ENCODE results near the gene B4GALNT4. TPM values are rescaled to one million over a fixed set of nuclear protein-coding genes. Genes with fewer than 3 reads are reported as not detected.
"Not testable (repeated sequence)": the region's sequence is repeated elsewhere in the genome, so short reads cannot be mapped to it uniquely, and the experiment has no call there.

Gene B4GALNT4
- total RNA-seq, 2 donors from 2014 or later: 0.50 TPM; not detected in 1

DNA sequence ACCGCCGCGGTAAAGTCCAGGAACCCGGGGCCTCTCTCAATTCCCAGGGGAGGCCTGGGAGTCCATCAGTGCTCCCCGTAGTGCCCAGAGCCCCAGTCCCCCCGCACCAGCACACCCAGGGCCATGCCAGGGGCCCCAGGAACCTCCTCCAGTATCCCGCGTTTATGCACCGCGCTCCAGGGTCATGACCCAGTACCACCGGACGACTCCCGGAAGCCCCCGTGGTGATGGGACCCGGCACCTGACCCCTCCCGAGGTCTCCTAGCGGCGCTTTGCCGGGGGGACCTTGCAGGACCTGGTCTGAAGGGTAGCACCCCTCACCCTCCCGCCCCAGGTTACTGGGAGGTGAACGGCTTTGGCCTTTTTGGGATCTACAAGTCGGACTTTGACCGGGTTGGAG is 11.2 kb downstream of the B4GALNT4 start:
- no peak for ATAC-seq
- Mint-ChIP-seq H3K27ac (no peak overlapping the region), H3K36me3 (no peaks in the 10 kb centered on the region), H3K4me3 (no peak overlapping the region), H3K27me3 (peaks cover 0 to 16% of the 10 kb centered on the region in 2 donors), H3K9me3 (no peaks in the 10 kb centered on the region), H3K4me1 (ENCODE audit: low read depth in 2 of 2) (peaks cover 0 to 4% of the 10 kb centered on the region in 2 donors)
- no peak for DNase-seq (ENCODE audit: low spot score)

- Mint-ChIP-seq H3K27ac (no peak overlapping the region), H3K4me1 (ENCODE audit: low read depth in 2 of 2) (peaks cover 0 to 4% of the 10 kb centered on the region in 2 donors), H3K9me3 (no peaks in the 10 kb centered on the region), H3K4me3 (no peak overlapping the region), H3K36me3 (no peaks in the 10 kb centered on the region), H3K27me3 (peaks cover 0 to 16% of the 10 kb centered on the region in 2 donors)
- no peak for ATAC-seq
- DNase-seq (ENCODE audit: low spot score): no peak
Observed at GRCh38 chr11:380996-381395, 11.7 kb downstream of the B4GALNT4 start.

DNA sequence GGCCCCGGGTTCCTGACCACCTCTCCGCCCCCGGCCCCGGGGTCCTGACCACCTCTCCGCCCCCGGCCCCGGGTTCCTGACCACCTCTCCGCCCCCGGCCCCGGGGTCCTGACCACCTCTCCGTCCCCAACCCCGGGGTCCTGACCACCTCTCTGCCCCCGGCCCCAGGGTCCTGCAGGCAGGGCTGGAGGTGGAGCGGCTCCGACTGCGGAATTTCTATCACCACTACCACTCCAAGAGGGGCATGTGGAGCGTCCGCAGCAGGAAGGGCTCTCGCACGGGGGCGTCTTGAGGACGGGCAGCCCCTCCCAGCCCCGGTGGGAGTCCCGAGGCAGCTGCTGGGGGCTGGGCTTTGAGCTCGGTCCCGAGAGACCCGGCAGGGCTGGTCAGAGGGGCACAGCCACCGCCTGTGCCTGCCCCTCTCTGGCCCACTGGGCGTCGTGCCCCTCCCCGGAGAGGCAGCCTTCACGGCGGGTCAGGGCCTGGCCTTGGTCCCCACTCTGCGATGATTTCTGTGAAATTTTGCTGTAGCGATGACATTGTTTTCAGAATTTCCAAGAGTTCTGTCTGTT is 12.3 kb downstream of the B4GALNT4 start:
- no peak for DNase-seq (ENCODE audit: low spot score)
- Mint-ChIP-seq H3K4me1 (ENCODE audit: low read depth in 2 of 2) (peaks cover 0 to 4% of the 10 kb centered on the region in 2 donors), H3K4me3 (no peak overlapping the region), H3K27ac (no peak overlapping the region), H3K27me3 (peaks cover 0 to 16% of the 10 kb centered on the region in 2 donors), H3K36me3 (no peaks in the 10 kb centered on the region), H3K9me3 (no peaks in the 10 kb centered on the region)
- ATAC-seq: no peak

DNA sequence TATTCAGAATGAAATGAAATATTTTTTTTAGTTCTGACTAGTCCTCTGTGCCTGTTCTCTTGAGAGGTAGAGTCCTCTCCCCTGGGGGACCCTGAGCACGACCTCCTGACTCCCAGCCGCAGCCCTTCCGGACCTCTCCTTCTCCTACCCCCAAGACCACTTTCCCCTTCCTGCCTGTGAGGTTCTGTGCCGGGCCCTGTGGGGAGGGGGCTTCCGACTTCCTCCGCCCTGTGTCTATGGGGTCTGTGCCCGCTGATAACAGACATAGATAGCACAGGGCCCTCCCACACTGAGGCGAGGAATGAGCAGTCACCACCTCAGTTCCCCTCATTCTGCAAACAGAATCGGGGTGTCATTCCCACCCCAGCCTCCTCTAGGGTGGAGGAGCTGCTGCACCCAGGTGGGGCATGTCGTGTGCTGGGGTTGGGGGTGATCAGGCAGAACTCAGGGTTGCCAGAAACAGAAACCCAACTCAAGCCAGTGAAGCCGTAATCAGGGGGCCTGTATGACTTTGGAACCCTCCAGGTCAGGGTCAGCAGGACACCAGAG is 12.9 kb downstream of the B4GALNT4 start:
- no peak for DNase-seq (ENCODE audit: low spot score)
- peaks cover 5 to 6% of the 10 kb centered on the region in 2 donors for H3K4me1 Mint-ChIP-seq (ENCODE audit: low read depth in 2 of 2)
- no peak overlapping the region for H3K27ac Mint-ChIP-seq
- no peak for ATAC-seq
- H3K36me3 Mint-ChIP-seq: peaks cover 3% of the 10 kb centered on the region
- no peak overlapping the region for H3K4me3 Mint-ChIP-seq
- H3K9me3 Mint-ChIP-seq: peaks cover 2% of the 10 kb centered on the region
- peaks cover 0 to 16% of the 10 kb centered on the region in 2 donors for H3K27me3 Mint-ChIP-seq

DNA sequence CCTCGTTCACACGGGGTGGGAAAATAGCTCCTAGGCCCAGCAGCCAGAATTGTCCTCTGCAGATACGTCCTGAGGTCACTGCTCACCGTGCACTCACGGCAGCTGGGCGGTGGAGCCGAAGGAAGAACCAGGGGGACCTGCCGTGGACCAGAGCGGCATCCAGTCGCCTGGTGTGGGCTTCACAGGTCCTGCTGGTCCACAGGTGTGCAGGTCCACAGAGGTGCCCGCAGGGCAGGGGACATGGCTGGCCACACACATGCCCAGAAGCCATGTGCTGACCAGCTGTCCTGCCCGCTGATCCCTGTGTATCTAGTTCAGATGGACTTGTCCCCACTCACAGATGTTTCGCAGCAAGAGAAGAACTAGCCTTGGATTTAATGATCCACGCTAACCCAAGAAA is 14.1 kb downstream of the B4GALNT4 start:
- peaks cover 0 to 8% of the 10 kb centered on the region in 2 donors for H3K27me3 Mint-ChIP-seq
- H3K27ac Mint-ChIP-seq: peak overlapping the region; percentile 15 to 35
- peaks cover 6% of the 10 kb centered on the region for H3K36me3 Mint-ChIP-seq
- no peak overlapping the region for H3K4me3 Mint-ChIP-seq
- no peak for DNase-seq (ENCODE audit: low spot score)
- peaks cover 3% of the 10 kb centered on the region for H3K9me3 Mint-ChIP-seq
- peaks cover 17% of the 10 kb centered on the region in 2 donors for H3K4me1 Mint-ChIP-seq (ENCODE audit: low read depth in 2 of 2)
- ATAC-seq: no peak

DNA sequence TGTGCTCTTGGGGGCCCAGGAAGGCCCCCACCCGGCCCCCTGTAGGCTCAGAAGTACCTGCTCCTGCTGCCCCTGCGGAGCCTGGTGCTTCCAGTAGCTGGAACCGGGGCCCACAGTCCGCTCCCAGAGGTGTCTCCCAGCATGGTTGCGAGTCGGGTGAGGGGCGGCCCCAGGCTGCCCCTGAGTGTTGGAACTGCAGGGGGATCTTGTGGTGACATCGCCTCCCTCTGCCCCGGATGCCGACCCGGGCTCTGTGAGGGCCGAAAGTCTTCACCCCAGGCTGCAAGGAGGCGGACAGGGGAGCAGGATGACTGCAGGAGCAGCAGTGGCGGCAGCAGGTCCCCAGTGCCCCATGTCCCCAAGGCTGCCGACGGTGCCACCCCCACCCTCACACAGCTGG is 15.2 kb downstream of the B4GALNT4 start:
- H3K27ac Mint-ChIP-seq: no peak overlapping the region
- peaks cover 3% of the 10 kb centered on the region for H3K9me3 Mint-ChIP-seq
- DNase-seq (ENCODE audit: low spot score) (no peak), ATAC-seq (no peak)
- peaks cover 0 to 5% of the 10 kb centered on the region in 2 donors for H3K27me3 Mint-ChIP-seq
- no peak overlapping the region for H3K4me3 Mint-ChIP-seq
- peaks cover 17% of the 10 kb centered on the region in 2 donors for H3K4me1 Mint-ChIP-seq (ENCODE audit: low read depth in 2 of 2)
- peaks cover 6% of the 10 kb centered on the region for H3K36me3 Mint-ChIP-seq

- Mint-ChIP-seq H3K4me3 (no peak overlapping the region), H3K27ac (no peak overlapping the region), H3K9me3 (peaks cover 3% of the 10 kb centered on the region), H3K27me3 (peaks cover 0 to 5% of the 10 kb centered on the region in 2 donors), H3K36me3 (peaks cover 6% of the 10 kb centered on the region), H3K4me1 (ENCODE audit: low read depth in 2 of 2) (peaks cover 17% of the 10 kb centered on the region in 2 donors)
- no peak for DNase-seq (ENCODE audit: low spot score)
- no peak for ATAC-seq
Observed at GRCh38 chr11:385594-386351, 16.5 kb downstream of the B4GALNT4 start.

- Mint-ChIP-seq H3K36me3 (peaks cover 6% of the 10 kb centered on the region), H3K27me3 (peaks cover 0 to 5% of the 10 kb centered on the region in 2 donors), H3K4me1 (ENCODE audit: low read depth in 2 of 2) (peaks cover 17% of the 10 kb centered on the region in 2 donors), H3K9me3 (peaks cover 3% of the 10 kb centered on the region), H3K27ac (no peak overlapping the region), H3K4me3 (no peak overlapping the region)
- DNase-seq (ENCODE audit: low spot score): no peak
- no peak for ATAC-seq
Observed at GRCh38 chr11:386483-386882, 17.2 kb downstream of the B4GALNT4 start.

DNA sequence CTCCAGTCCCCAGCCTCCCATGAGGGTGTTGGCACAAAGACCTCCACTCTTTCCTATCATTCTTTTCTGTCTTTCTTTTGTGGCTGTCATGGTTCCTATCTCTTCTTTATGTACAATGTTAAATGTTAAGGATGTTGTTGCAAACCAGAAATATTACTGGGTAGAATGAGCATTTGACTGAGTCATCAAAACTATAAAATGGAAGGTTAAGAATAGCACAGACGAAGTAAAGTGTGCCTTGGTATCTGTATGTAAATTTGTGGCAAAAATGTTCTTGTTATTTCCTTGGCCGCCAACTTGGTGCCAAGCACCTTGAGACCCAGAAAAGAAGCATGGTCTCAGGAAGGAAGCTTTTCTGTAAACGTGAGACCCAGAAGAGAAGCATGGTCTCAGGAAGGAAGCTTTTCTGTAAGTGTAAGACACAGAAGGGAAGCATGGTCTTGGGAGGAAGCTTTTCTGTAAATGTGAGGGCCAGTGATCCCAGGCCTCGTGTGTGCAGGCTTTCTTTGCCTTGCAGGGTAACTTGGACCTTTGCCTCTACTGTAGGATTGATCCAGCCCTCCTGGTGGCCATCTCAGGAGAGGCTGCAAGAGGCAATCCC is 18.0 kb downstream of the B4GALNT4 start:
- Mint-ChIP-seq H3K4me3 (peak overlapping the region; percentile 16), H3K27ac (no peak overlapping the region), H3K9me3 (peaks cover 3% of the 10 kb centered on the region), H3K36me3 (peaks cover 6% of the 10 kb centered on the region), H3K4me1 (ENCODE audit: low read depth in 2 of 2) (peaks cover 17% of the 10 kb centered on the region in 2 donors), H3K27me3 (peaks cover 0 to 2% of the 10 kb centered on the region in 2 donors)
- ATAC-seq (no peak), DNase-seq (ENCODE audit: low spot score) (no peak)

DNA sequence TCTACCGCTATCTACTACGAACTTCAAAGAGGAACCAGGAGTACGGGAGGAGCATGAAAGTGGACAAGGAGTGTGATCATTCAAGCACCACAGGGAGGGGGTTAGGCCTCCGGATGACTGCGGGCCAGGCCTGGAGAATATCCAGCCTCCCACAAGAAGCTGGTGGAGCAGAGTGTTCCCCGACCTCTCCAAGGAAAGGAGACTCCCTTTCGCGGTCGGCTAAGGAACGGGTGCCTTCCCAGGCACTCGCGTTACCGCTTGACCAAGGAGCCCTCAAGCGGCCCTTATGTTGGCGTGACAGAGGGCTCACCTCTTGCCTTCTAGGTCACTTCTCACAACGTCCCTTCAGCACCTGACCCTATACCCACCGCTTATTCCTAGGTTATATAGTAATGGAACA is 20.1 kb downstream of the B4GALNT4 start:
- not testable (repeated sequence) for H3K27ac Mint-ChIP-seq; ATAC-seq; H3K27me3 Mint-ChIP-seq; H3K4me3 Mint-ChIP-seq; H3K9me3 Mint-ChIP-seq; DNase-seq (ENCODE audit: low spot score); H3K36me3 Mint-ChIP-seq
- H3K4me1 Mint-ChIP-seq (ENCODE audit: low read depth in 2 of 2): peaks cover 13 to 17% of the 10 kb centered on the region in 2 donors

DNA sequence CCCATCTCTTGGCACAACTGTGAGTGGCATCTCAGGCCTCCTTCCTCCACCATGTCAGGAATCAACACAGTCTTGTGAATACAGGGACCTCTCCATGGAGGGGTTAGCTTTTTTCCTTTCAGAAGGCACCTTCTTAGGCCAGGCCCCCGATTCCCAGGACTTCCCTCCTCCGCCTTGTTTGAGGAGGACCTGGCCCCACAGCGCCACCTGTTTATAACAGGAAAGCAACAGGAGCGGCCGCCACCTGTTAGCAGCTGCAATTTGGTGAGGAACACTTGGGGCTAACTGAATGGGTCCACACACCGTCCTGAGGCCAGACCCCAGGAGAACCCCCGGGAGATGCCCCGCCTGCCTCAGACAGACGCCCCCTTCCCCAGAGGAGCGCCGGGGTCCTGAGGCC is 20.9 kb downstream of the B4GALNT4 start:
- peaks cover 13 to 17% of the 10 kb centered on the region in 2 donors for H3K4me1 Mint-ChIP-seq (ENCODE audit: low read depth in 2 of 2)
- no peak overlapping the region for H3K4me3 Mint-ChIP-seq
- DNase-seq (ENCODE audit: low spot score): no peak
- H3K36me3 Mint-ChIP-seq: peaks cover 6% of the 10 kb centered on the region
- ATAC-seq: no peak
- H3K27me3 Mint-ChIP-seq: no peaks in the 10 kb centered on the region
- no peak overlapping the region for H3K27ac Mint-ChIP-seq
- H3K9me3 Mint-ChIP-seq: peaks cover 3% of the 10 kb centered on the region

DNA sequence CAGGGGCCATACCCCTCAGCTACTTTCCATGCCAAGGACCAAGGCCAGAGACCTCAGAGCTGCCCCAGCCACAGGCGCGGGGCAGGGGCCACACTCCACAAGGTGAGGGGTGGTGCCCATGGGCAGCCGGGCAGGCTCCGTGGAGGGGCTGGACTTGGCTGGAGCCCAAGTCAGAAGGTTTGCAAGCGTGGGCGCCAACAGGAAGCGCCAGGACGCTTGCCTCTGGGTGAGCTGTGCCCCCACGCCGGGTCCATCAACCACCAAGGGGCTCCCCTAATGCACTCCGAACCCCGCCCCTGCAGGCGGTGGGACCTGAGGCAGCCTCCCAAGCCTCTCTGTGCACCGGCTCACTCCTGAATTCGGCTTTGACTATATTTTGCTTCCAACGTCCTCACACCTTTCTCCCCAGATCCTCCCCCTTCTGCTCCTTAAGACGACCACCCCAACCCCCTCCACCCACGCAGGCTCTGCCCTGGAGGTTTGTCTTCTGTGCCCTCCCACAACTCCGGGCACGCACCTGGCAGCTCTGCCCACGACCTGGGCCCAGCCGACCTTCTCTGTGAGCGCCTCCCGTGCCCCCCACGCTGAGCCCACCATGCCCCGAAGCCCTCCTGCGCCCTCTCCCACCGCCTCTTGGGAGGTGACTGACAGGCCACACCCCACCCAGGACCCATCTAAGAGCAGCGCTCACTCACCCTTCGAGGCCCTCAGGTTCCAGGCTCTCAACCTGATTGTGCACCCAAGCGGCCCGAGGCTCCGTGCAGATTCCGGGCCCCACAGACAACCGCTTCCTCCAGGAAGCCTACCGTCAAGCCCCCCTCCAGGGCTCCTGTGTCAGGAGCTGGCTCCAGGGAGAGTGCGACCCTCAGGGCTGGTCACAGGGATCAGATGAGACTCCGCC is 22.1 kb downstream of the B4GALNT4 start:
- Mint-ChIP-seq H3K27me3 (no peaks in the 10 kb centered on the region), H3K36me3 (peaks cover 6% of the 10 kb centered on the region)

DNA sequence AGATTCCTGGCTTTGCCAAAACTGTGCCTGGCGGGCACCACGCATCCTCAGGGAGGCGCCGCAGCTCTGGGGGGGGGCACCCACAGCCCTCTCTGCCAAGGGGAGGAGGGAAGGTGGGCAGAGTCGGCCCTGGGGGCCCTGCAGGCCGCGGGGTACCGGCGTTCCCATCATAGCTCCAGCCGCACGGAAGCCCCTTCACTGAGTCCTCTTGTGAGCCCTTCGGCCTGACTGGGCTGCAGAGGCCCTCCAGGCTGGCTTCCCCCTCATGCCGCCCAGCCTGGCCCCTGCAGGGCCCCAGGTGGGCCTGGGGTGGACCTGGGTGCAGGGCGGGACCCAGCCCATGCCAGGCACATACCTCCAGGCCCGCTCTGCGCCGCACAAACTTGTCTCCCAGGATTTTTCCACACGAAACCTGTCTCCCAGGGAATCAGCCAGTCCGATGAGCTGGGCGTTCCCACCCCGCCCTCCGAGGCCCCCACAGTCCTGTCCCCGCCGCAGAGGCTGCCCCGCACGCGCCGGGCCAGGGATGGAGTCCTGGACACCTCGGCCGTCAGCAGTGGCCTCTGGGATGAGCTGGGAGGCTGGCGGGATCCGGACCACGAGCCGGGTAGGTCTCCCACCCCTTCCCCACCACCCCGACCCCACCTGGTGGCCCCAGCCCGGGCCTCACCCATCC is 22.9 kb downstream of the B4GALNT4 start:
- Mint-ChIP-seq H3K4me1 (ENCODE audit: low read depth in 2 of 2) (peaks cover 10 to 12% of the 10 kb centered on the region in 2 donors), H3K27me3 (no peaks in the 10 kb centered on the region), H3K4me3 (no peak overlapping the region), H3K9me3 (peaks cover under 1% of the 10 kb centered on the region), H3K27ac (no peak overlapping the region), H3K36me3 (peaks cover 2% of the 10 kb centered on the region)
- ATAC-seq: no peak
- DNase-seq (ENCODE audit: low spot score): no peak

More for the DNA sequence above, 22.1 kb downstream of the B4GALNT4 start:
- no peak overlapping the region for H3K4me3 Mint-ChIP-seq
- H3K4me1 Mint-ChIP-seq (ENCODE audit: low read depth in 2 of 2): peaks cover 13 to 17% of the 10 kb centered on the region in 2 donors
- DNase-seq (ENCODE audit: low spot score): no peak
- H3K27ac Mint-ChIP-seq: no peak overlapping the region
- peaks cover 3% of the 10 kb centered on the region for H3K9me3 Mint-ChIP-seq
- ATAC-seq: no peak
